Measurements from ENCODE around the gene RAB43.

- TF ChIP-seq CTCF (conservative IDR thresholded peaks at IDR 0.05; ENCODE audit: low read length), result no peak
- TF ChIP-seq EZH2phosphoT487 (IDR thresholded peaks at IDR 0.05; ENCODE audit: borderline replicate concordance), result no peak
Observed at GRCh38 chr3:129103296-129103695, 18.3 kb downstream of the RAB43 start.

All from Loucy (cell line).